WTC11 (cell line): ENCODE results near the gene MRPL51. TPM values are rescaled to one million over a fixed set of nuclear protein-coding genes. Genes with fewer than 3 reads are reported as not detected.
"Not testable (repeated sequence)": the region's sequence is repeated elsewhere in the genome, so short reads cannot be mapped to it uniquely, and the experiment has no call there.

Experiments
- ATAC-seq: fragments of 200-7000 bp; cut with Tn5 transposase; 2 replicates; pipeline ENCODE4 v1.10.0; 2021; ENCODE audit warnings: mild to moderate bottlenecking, moderate library complexity
- CTCF ChIA-PET: fragments of 300-600 bp; sonication (Branson Sonifier 250); formaldehyde crosslinking; loops from one replicate; lab custom pipeline; 2021; ENCODE audit warnings: antibody characterized with exemption; lab: Charles Lee
- POLR2A ChIA-PET: fragments of 350-600 bp; sonication (Branson Sonifier 250); formaldehyde crosslinking; loops from one replicate; lab custom pipeline; 2021; ENCODE audit warnings: antibody characterized with exemption; lab: Charles Lee
- DNase-seq: peaks from one replicate; pipeline ENCODE4 v3.0.0; 2021; ENCODE audit warnings: low spot score
- H3K27ac Mint-ChIP-seq: 2 replicates; pipeline ENCODE4 v1.8.0; 2021; ENCODE audit warnings: mixed read lengths
- H3K27me3 Mint-ChIP-seq: 2 replicates; pipeline ENCODE4 v1.8.0; 2021; ENCODE audit warnings: low read depth, mild to moderate bottlenecking, moderate library complexity, mixed read lengths
- H3K36me3 Mint-ChIP-seq: 2 replicates; pipeline ENCODE4 v1.8.0; 2021; ENCODE audit warnings: mixed read lengths
- H3K4me1 Mint-ChIP-seq: 2 replicates; pipeline ENCODE4 v1.8.0; 2022; ENCODE audit warnings: mixed read lengths
- H3K4me3 Mint-ChIP-seq: 2 replicates; pipeline ENCODE4 v1.8.0; 2021; ENCODE audit warnings: mild to moderate bottlenecking, moderate library complexity, mixed read lengths
- H3K9me3 Mint-ChIP-seq: 2 replicates; pipeline ENCODE4 v1.8.0; 2021; ENCODE audit warnings: mixed read lengths
- AR ChIP-seq: fragments of 250-450 bp; sonication (Bioruptor Pico); IDR thresholded peaks from 2 replicates; pipeline ENCODE4 v1.9.0; 2021; ENCODE audit warnings: mild to moderate bottlenecking
- ARID4B ChIP-seq: sonication (generic); formaldehyde crosslinking; IDR thresholded peaks from 2 replicates; pipeline ENCODE4 v1.8.0; 2023; ENCODE audit warnings: missing genetic modification reagents, mild to moderate bottlenecking, borderline replicate concordance
- CDX4 ChIP-seq: fragments of 250-450 bp; sonication (Bioruptor Pico); IDR thresholded peaks from 2 replicates; pipeline ENCODE4 v1.9.0; 2021; ENCODE audit warnings: moderate library complexity, mild to moderate bottlenecking, inconsistent platforms, borderline replicate concordance
- E2F1 ChIP-seq: sonication (generic); formaldehyde crosslinking; IDR thresholded peaks from 2 replicates; pipeline ENCODE4 v1.8.0; 2022; ENCODE audit warnings: mild to moderate bottlenecking, missing genetic modification reagents
- FOXP1 ChIP-seq: sonication (generic); formaldehyde crosslinking; IDR thresholded peaks from 2 replicates; pipeline ENCODE4 v1.8.0; 2022; ENCODE audit warnings: missing genetic modification reagents, mild to moderate bottlenecking, moderate library complexity, borderline replicate concordance
- JUN ChIP-seq: sonication (generic); formaldehyde crosslinking; IDR thresholded peaks from 2 replicates; pipeline ENCODE4 v1.8.0; 2023; ENCODE audit warnings: mild to moderate bottlenecking, missing genetic modification reagents
- MLX ChIP-seq: sonication (generic); formaldehyde crosslinking; IDR thresholded peaks from 2 replicates; pipeline ENCODE4 v1.8.1; 2023; ENCODE audit warnings: mild to moderate bottlenecking, missing genetic modification reagents, moderate library complexity
- MXD4 ChIP-seq: fragments of 250-450 bp; sonication (Bioruptor Pico); IDR thresholded peaks from 2 replicates; pipeline ENCODE4 v1.8.0; 2021; ENCODE audit warnings: mild to moderate bottlenecking, moderate library complexity, borderline replicate concordance
- PRRX2 ChIP-seq: fragments of 250-450 bp; sonication (Bioruptor Pico); IDR thresholded peaks from 2 replicates; pipeline ENCODE4 v1.8.0; 2021; ENCODE audit warnings: mild to moderate bottlenecking
- RELA ChIP-seq: sonication (generic); formaldehyde crosslinking; IDR thresholded peaks from 2 replicates; pipeline ENCODE4 v1.8.1; 2022; ENCODE audit warnings: missing genetic modification reagents, mild to moderate bottlenecking, borderline replicate concordance
- RORB ChIP-seq: fragments of 250-450 bp; sonication (Bioruptor Pico); IDR thresholded peaks from 2 replicates; pipeline ENCODE4 v1.9.0; 2021; ENCODE audit warnings: mild to moderate bottlenecking
- SP1 ChIP-seq: sonication (generic); formaldehyde crosslinking; conservative IDR thresholded peaks from 2 replicates; pipeline ENCODE4 v1.8.1; 2022; ENCODE audit warnings: missing genetic modification reagents
- TCF7 ChIP-seq: sonication (generic); formaldehyde crosslinking; IDR thresholded peaks from 2 replicates; pipeline ENCODE4 v1.8.0; 2022; ENCODE audit warnings: mild to moderate bottlenecking, low read depth, missing genetic modification reagents, moderate library complexity
- USF2 ChIP-seq: sonication (generic); formaldehyde crosslinking; IDR thresholded peaks from 2 replicates; pipeline ENCODE4 v1.8.1; 2023; ENCODE audit warnings: mild to moderate bottlenecking, missing genetic modification reagents, moderate library complexity
- ZMAT4 ChIP-seq: fragments of 250-450 bp; sonication (Bioruptor Pico); IDR thresholded peaks from 2 replicates; pipeline ENCODE4 v1.9.0; 2021; ENCODE audit warnings: mild to moderate bottlenecking
- ZNF121 ChIP-seq: sonication (generic); formaldehyde crosslinking; IDR thresholded peaks from 2 replicates; pipeline ENCODE4 v1.8.0; 2023; ENCODE audit warnings: missing genetic modification reagents
- ZNF232 ChIP-seq: sonication (generic); formaldehyde crosslinking; IDR thresholded peaks from 2 replicates; pipeline ENCODE4 v1.8.0; 2022; ENCODE audit warnings: mild to moderate bottlenecking, missing genetic modification reagents
- ZNF416 ChIP-seq: fragments of 250-450 bp; sonication (Bioruptor Pico); IDR thresholded peaks from 2 replicates; pipeline ENCODE4 v1.9.0; 2021; ENCODE audit warnings: mild to moderate bottlenecking, inconsistent platforms
- total RNA-seq: library from RNA; stranded (reverse); gene quantifications from 3 replicates; pipeline ENCODE4 v1.2.3, GENCODE V29; 2021

Gene MRPL51
- total RNA-seq, 1 experiment from 2014 or later: 290 TPM

- TF ChIP-seq TCF7 (CRISPR knock-in tag): no peak
Observed at GRCh38 chr12:6500466-6500865, 7.4 kb upstream of the MRPL51 start (continued).

- DNase-seq, H3K9me3 Mint-ChIP-seq, H3K27me3 Mint-ChIP-seq, ATAC-seq, H3K4me3 Mint-ChIP-seq, POLR2A ChIA-PET, CTCF ChIA-PET: not testable (repeated sequence)
- Mint-ChIP-seq H3K4me1 (peaks cover 19% of the 10 kb centered on the region), H3K27ac (peak overlapping the region; percentile 67; the same call in 1 of the 2 replicates), H3K36me3 (peaks cover 47% of the 10 kb centered on the region)
Observed at GRCh38 chr12:6497291-6497690, 4.2 kb upstream of the MRPL51 start.

- CTCF ChIA-PET: interaction anchor here (0.6 to 1.9 kb wide), 2 partner anchors 11 to 43 kb away, joined by 3 to 5 read pairs; no protein-coding TSS in a partner anchor
- ATAC-seq (no peak), DNase-seq (no peak)
- Mint-ChIP-seq H3K27me3 (no peaks in the 10 kb centered on the region), H3K27ac (peak overlapping the region; percentile 2; the same call in 1 of the 2 replicates), H3K9me3 (no peaks in the 10 kb centered on the region), H3K4me3 (peak overlapping the region; percentile 93), H3K36me3 (peaks cover 58% of the 10 kb centered on the region), H3K4me1 (peaks cover 25% of the 10 kb centered on the region)
- POLR2A ChIA-PET: interaction anchor here (0.9 to 1.0 kb wide), 2 partner anchors 25 to 39 kb away, joined by 3 to 4 read pairs; partner anchors contain the start of genes GAPDH and VAMP1
- TF ChIP-seq E2F1 (CRISPR knock-in tag) (no peak), MLX (CRISPR knock-in tag) (no peak), ZNF232 (CRISPR knock-in tag) (no peak), ZNF416 (CRISPR knock-in tag) (no peak), RORB (no peak), MXD4 (CRISPR knock-in tag) (no peak), SP1 (CRISPR knock-in tag) (no peak), RELA (CRISPR knock-in tag) (no peak)
Observed at GRCh38 chr12:6494968-6495367, 1.9 kb upstream of the MRPL51 start.

- peaks cover 52% of the 10 kb centered on the region for H3K36me3 Mint-ChIP-seq
- ChIA-PET CTCF (interaction anchor here (0.6 to 1.9 kb wide), 2 partner anchors 12 to 44 kb away, joined by 3 to 5 read pairs; no protein-coding TSS in a partner anchor), POLR2A (interaction anchor here (0.9 to 1.0 kb wide), 2 partner anchors 24 to 40 kb away, joined by 3 to 4 read pairs; partner anchors contain the start of genes GAPDH and VAMP1)
- peak overlapping the region; percentile 94 for H3K27ac Mint-ChIP-seq
- H3K4me3 Mint-ChIP-seq: peak overlapping the region; percentile 93
- peaks cover 25% of the 10 kb centered on the region for H3K4me1 Mint-ChIP-seq
- no peak for DNase-seq
- peak; percentile 35; the same call in 1 of the 2 replicates for ATAC-seq
- H3K9me3 Mint-ChIP-seq: no peaks in the 10 kb centered on the region
- H3K27me3 Mint-ChIP-seq: no peaks in the 10 kb centered on the region
- no peak for TF ChIP-seq PRRX2 (CRISPR knock-in tag)
- no peak for TF ChIP-seq CDX4
- TF ChIP-seq AR (CRISPR knock-in tag): 0 out of 2 replicates have a peak, but pooled peaks have one; percentile 44
- TF ChIP-seq USF2 (CRISPR knock-in tag): no peak
- TF ChIP-seq FOXP1 (CRISPR knock-in tag): no peak
- no peak for TF ChIP-seq ZMAT4 (CRISPR knock-in tag)
- 0 out of 2 replicates have a peak, but pooled peaks have one; percentile 55 for TF ChIP-seq ZNF232 (CRISPR knock-in tag)
- 0 out of 2 replicates have a peak, but pooled peaks have one; percentile 4 for TF ChIP-seq ARID4B (CRISPR knock-in tag)
- no peak for TF ChIP-seq JUN (CRISPR knock-in tag)
- TF ChIP-seq ZNF121: no peak
Observed at GRCh38 chr12:6494258-6494743, 1.2 kb upstream of the MRPL51 start.
